Forelimb muscle (tissue), 1 donor: Measurements from ENCODE around the gene ATP6AP1. TPM values are rescaled to one million over a fixed set of nuclear protein-coding genes. Genes with fewer than 3 reads are reported as not detected.

Experiments used
- DNase-seq: peaks from one replicate; pipeline ENCODE4 v3.0.0-alpha.2; 2013; ENCODE audit warnings: low read depth
- polyA plus RNA-seq: library from polyadenylated mRNA; unstranded; fragments of 120-200 nt; gene quantifications from one replicate; pipeline ENCODE4 v1.2.1, GENCODE V29; 2013; ENCODE audit not compliant: insufficient read length

The ATP6AP1 gene
- polyA plus RNA-seq, 1 donor = 55.2 TPM

DNA sequence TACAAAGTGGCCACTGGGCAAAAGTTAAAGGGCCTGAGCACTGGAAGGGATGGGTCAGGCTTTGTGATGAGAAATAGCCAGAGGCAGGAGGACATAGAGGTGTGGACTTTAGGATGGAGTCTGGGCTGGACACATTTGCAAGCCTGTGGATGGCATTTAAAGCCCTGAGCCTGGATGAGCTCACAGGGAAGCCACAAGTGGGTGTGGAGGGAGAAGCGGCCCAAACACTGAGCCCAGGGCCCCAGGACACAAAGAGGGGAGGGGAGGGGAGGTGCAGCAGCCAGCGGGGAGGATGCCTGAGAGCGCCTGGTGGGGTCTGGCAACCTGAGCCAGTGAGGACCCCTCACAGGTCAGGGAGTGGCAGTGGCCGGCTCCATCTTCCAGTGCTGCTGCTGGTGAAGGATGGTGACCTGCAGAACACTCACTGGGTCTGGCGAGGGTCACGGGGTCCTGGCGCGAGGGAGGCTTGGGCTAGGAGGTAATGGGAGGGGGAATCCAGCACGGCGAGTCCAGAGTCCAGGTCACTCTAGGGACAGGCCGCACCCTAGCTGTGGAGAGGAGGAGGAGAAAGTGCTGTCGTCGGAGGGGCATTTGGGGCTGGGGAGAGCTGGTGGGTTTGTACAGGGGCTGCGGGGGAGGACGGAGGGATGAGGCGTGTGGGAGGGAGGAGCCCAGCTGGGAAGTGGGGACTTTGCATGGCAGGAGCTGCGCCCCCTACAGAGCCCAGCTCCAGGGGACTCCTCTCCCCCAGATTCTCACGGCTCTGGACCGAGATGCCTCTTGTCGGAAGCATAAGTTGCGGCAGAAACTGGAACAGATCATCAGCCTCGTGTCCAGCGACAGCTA is 43.6 kb downstream of the ATP6AP1 start:
- no peak for DNase-seq

DNA sequence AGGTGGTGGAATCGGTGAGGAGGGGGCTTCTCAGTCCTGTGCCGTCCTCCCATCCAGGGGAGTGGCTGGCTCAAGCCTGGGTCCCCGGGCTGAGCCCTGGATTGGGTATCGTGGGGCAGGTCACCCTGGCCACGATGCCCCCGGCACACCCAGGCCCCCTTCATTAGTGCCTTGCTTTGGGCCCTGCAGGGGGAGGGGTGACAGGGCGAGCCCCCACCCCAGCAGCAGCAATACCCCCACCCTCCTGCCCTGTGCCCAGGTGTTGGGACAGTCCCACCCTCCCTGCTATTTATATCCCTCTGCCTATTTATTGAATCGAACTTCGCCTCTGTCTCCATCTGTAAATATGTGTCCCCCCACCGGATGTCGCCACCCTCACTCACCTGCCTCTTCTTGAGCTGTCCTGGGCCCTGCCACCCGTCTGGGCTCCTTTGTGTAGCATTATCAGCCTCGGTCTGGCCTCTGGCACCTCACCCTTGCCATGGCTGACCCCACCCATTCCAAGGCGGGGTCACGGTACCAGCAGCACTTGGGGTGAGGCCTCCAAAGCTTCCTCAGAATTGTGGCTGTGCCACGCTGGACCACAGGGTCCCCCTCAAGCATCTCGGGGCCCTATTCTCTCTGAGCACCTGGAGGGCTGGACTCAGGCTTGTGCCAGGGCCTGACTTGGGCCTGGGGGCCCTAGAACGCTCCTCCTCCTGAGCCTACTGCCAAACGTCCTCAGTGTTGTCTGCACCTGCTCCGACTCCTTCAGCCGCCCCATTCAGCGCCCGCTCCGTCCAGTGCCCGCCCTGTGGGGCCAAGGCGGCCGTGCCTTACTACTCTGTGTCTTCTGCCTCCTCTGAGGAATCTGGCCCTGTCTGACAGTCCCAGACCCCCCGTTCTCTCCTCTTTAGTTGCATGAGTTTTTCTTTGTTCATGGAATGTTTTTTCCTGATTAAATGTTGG is 44.5 kb downstream of the ATP6AP1 start:
- no peak for DNase-seq

DNA sequence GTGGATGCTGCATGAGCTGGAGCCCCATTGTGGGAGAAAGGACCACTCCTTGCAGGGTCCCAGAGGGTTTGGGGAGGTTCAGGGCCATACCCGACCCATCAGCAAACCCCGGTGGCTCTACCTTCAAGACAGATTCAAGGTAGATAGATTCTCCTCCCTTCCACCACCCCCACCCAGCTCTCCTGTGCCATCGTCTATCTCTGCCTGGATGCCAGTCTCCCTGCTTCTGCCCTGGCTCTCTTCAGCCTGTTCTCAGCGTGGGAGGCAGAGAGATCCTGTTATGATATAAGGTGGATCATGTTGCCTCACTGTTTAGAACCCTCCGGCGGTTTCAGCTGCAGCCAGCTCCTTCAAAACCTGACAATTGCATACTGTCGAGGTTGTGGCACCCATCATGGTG is 45.2 kb downstream of the ATP6AP1 start:
- no peak for DNase-seq

DNA sequence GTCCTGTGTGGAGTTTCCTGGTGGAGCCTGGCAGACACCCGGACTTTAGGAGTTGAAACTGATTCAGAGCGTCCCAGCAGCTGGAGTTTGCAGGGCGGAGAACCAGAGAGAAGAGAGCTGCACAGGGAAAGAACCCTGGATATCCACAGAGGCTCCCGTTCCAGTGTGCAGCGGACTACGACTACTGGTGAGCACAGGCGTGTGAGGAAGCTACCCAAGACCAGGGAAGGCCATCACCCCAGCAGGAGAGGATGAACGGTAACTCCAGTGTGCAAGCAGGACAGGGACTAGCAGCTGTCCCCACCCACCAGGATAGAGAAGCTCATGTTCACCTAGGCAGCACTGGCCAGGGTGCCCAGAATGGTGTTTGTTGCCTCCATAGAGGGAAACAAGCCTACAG is 48.3 kb downstream of the ATP6AP1 start:
- DNase-seq = no peak

DNA sequence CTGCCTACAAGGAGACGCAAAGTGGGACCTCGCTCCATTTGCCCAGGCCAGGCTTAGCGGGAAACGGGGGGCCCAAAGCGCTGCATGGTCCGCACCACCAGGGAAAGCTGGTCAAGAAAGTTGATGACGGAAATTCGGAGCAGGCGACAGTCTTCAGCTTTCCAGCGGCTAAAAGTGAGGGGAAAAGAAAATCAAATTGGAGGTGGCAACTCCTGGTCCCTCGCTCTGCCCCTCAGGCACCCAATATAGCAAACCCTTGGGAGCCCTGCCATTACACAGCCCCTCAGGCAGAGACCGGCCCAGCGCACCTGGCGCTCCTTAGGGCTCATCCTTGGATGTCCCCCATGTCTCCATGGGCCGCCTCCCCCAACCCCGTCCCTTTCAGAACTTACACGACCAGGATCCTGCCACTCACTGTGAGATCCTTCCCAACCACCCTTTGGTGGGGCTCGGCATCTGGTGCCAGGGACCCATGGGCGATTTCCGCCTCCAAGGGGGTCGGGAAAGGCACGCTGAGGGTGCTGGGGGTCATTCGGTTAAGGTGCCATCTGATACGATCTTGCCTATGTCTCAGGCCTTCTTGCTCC is 49.5 kb downstream of the ATP6AP1 start:
- no peak for DNase-seq

DNA sequence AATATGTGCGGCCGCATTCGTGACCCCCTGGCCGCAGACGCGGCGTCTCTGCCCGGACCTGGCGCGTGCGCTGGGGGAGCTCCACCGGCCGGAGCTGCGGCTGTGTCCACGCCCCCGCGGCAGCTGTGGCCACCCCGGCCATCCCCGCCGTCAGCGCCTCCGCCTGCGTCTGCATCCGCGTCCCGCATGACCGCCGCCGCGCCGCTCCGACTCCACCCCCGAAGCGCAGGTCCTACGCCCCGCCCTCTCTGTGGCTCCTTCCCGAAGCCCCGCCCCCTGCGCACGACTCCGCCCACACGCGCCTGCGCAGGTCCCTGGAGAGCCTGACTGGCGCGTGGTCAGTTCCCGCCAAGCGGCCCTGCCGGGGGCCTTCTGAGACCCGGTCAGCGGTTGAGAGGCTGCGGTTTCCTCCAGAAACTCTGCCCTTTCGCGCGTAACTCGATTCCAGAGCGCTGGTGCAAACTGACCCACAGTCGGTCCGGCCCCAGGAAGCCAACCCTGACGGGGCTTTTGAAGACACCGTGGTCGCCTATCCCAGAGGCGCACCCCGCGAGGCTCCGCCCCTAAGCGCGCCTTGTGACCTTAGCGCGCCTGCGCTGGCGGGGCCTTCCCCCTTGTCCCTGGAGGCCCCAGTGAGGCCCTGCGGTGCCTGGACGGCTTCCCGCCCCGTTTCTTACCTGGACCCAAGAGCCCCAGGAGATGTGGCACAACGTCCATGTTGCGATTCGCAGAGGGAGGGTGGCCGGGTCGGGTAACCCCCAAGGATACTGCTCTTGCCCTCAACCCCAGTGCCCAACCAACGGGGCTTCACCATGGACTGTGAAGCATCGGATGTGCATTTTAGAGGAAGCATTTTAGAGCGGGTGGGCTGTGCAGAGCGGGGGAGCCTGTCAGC is 50.5 kb downstream of the ATP6AP1 start, which contains the start of gene LAGE3:
Gene LAGE3, minus strand, starts transcription at position 554 of the 895 bp plus-strand sequence. Its CDS starts 366 bp downstream, at position 188.
- no peak for DNase-seq

DNA sequence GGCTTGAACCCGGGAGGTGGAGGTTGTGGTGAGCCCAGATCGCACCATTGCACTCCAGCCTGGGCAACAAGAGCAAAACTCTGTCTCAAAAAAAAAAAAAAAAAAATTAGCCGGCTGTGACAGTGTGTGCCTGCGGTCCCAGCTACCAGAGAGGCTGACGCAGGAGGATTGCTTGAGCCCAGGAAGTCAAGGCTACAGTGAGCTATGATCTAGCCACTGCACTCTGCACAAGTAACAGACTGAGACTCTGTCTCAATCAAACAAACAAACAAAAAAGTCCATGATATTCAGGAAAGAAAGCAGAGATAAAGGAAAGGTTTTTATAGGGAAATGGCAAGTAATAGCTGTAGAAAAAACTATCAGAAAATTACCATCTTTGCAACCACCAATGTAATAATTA is 52.7 kb downstream of the ATP6AP1 start:
- DNase-seq = no peak

DNA sequence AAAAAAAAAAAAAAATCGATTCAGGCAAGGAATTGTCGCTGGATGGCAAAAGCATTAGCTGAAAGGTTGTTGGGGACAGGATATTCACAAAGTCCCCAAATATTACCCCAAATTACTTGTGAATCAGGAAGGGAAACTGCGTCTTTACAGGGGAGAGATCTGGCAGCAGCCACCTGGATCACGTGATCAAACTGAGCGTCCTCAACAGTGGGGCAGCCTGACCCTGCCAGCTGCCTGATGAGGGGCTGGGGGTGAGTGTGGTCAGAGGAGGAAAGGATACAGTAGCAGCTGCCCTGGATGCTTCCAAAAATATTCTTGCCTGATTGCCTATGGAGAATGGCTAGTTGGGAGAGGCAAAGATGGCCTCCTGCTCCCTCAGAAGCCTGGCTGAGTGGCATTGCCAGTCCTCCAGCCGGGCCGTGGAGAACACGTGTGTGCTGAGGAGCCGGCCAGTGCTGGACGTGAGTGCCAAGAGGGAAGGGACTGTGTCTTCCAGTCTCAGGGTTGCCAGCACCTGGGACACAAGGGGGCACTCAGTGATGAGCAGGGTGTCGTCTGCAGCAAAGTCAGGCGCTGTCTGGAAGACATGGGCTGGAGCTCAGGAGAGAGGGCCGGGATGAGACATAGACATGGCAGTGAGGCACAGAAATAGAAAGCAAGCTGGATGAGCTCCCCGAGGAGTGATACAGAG is 53.6 kb downstream of the ATP6AP1 start:
- no peak for DNase-seq

DNA sequence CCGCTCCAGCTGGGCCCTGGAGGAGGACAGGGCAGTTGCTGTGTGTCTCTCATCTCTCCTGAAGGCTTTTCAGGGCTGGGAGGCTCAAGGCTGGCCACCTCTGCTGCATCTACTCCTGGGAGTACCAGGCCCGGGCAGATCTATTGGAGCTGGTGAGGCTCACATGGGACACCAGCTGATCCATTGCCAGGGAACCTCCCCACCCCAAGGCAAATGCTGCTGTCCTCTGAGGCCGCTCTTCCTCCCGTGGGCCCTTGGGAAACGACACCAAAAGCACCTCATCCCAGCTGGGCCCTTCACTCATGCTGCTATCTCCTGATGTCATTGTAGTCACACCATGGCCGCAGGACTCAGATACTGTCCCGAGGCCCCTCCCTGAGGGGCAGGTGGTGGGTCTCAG is 54.3 kb downstream of the ATP6AP1 start:
- DNase-seq = no peak

DNA sequence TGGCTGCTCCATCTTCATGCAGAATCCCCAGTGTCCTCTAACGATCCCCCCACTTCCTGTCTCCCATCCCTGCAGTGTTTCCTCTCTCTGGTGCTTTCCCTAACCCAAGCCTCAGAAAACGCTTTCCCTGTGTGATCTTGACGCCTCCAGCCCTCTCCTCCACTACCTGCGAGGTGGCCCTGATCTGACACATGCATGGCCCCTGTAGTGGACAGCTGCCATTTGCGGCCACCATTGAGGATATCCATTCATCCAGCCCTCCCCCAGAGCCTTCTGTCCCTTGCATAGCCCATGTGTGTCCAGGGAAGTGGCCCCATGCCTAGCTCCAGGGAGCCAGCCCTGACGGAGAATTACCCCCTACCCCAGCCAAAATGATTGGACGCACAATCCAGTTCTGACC is 54.8 kb downstream of the ATP6AP1 start:
- no peak for DNase-seq

DNA sequence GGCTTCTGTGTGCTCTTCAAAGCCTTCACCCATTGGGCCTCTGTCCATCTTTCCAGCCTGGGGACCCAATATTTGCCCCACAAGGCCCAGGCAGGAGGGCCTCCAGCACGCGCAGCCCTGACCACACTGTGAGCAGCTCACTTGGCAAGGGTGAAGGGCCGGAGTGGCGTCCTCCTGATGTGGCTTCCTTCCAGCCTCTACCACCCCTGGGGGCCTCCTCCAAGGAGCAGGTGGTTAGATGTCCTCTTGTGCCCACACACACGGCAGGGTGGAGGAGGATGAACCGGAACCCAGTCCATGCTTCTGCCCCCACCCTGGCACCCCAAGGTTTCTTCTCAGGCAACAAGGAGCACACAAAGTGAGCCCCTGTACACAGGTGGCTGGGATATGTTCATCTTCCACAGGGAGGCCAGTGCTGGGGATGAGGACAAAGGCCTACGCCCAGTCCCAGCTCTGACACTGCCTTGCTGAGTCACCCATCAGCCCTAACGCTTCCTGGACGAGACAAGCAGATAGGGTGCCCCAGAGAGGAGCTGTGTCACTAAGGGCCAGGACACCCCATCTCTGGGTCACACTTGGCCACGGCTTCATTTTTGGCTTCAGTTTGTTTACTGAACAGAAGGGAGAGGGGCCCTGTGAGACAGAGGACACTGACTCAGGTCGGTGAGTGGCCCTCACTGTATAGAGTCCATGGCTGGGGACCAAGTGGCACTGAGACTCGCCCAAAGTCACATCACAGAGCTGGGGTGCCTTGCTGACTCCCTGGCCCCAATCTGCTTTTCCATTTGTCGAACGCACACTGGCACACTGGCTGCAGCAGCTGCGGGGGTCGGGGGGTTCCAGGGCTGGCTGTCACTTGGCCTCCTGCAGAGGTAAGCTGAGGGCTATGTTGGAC is 56.0 kb downstream of the ATP6AP1 start:
- no peak for DNase-seq

DNA sequence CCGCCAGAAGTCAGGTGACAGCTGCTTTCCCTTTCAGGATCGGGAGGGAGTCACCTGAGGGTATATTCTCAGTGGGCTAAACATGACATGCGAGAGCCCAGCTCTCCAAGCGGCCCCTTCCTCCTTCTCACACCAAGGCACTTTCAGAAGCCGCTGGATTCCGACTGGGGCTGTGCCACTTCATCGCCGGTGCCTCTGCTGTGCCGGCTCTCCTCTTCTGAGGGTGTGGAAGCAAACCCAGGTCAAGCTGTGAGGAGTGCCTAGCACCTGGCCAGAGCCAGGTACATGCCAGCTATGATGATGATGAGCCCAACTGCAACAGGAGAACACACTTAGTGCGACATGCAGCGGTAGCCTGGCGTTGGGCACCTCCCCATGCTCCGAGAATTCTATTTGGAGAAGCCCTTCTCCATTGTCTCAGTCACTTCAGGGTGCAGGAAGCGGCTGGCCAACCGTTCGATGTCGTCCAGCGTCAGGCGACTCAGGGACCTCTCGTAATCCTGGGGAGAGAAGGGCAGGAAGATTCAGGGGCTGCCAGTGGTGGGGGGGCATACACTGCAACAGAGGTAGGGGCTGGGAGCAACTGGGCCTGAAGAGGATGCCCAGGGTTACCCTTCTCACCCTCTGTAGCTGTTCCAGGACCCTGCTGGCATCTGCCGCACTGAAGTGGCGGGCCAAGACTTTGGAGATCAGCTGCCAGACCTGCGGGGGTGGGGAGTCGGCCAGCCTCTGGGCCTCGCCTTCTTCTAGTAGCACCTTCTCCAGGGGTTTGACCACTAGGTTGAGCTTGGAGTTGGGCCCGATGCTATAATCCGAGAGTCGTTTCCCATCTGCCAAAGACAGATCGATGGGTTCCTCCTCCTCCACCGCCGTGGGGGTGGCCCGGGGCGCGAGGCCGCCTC is 56.9 kb downstream of the ATP6AP1 start:
- DNase-seq = no peak

DNA sequence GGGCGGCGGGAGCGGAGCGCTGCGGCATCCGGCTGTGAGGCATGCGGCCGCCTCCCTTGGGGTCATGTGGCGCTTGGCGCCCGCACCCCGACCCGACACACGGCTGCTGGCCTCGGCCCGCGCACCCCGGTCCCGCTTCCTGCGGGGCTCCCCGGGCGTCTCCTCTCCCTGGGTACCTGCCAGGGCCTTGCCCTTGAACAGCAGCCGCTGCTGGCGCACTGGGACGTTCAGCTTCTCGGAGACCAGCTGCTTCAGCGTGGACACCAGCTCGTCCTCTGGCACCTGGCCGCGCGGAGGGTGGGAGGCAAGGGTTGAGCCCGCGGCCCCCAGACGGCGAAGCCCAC is 57.5 kb downstream of the ATP6AP1 start:
- DNase-seq = no peak

Other genes starting within 250 kb of the ATP6AP1 start
- not detected for gene OPN1MW, start 246.1 kb upstream of the ATP6AP1 start, polyA plus RNA-seq
- gene OPN1MW2, start 208.9 kb upstream of the ATP6AP1 start, polyA plus RNA-seq = not detected
- gene OPN1MW3, start 171.1 kb upstream of the ATP6AP1 start, polyA plus RNA-seq = not detected
- gene TEX28, start 133.6 kb upstream of the ATP6AP1 start, polyA plus RNA-seq = not detected
- 0.22 TPM for gene TKTL1, start 132.9 kb upstream of the ATP6AP1 start, polyA plus RNA-seq
- 223 TPM for gene FLNA, start 54.0 kb upstream of the ATP6AP1 start, polyA plus RNA-seq
- gene EMD, start 49.4 kb upstream of the ATP6AP1 start, polyA plus RNA-seq = 46.8 TPM
- 6,186 TPM for gene RPL10, start 30.3 kb upstream of the ATP6AP1 start, polyA plus RNA-seq
- 48.6 TPM for gene DNASE1L1, start 19.4 kb upstream of the ATP6AP1 start, polyA plus RNA-seq
- gene TAFAZZIN, start 17.1 kb upstream of the ATP6AP1 start, polyA plus RNA-seq = 28.9 TPM
- 82.5 TPM for gene GDI1, start 8.5 kb downstream of the ATP6AP1 start, polyA plus RNA-seq
- 59.3 TPM for gene FAM50A, start 15.5 kb downstream of the ATP6AP1 start, polyA plus RNA-seq
- gene PLXNA3, start 29.6 kb downstream of the ATP6AP1 start, polyA plus RNA-seq = 39.1 TPM
- 11.3 TPM for gene LAGE3, start 50.6 kb downstream of the ATP6AP1 start, polyA plus RNA-seq
- 23.2 TPM for gene UBL4A, start 57.9 kb downstream of the ATP6AP1 start, polyA plus RNA-seq
- 10.8 TPM for gene SLC10A3, start 62.0 kb downstream of the ATP6AP1 start, polyA plus RNA-seq
- gene FAM3A, start 87.6 kb downstream of the ATP6AP1 start, polyA plus RNA-seq = 25.5 TPM
- gene G6PD, start 118.2 kb downstream of the ATP6AP1 start, polyA plus RNA-seq = 11.1 TPM
- 12.2 TPM for gene IKBKG, start 118.9 kb downstream of the ATP6AP1 start, polyA plus RNA-seq
- not detected for gene CTAG1A, start 156.5 kb downstream of the ATP6AP1 start, polyA plus RNA-seq
- gene CTAG1B, start 190.6 kb downstream of the ATP6AP1 start, polyA plus RNA-seq = not detected
- gene CTAG2, start 224.9 kb downstream of the ATP6AP1 start, polyA plus RNA-seq = not detected